Glutamatergic neuron (in vitro differentiated cells): ENCODE measurements around the gene PLEKHG1. TPM values are rescaled to one million over a fixed set of nuclear protein-coding genes. Genes with fewer than 3 reads are reported as not detected.

Experiments used
- DNase-seq: peaks from one replicate; pipeline ENCODE4 v3.0.0; 2022
- H3K27ac Mint-ChIP-seq: one replicate; pipeline ENCODE4 v1.8.0; 2020; ENCODE audit warnings: mild to moderate bottlenecking, mixed read lengths, inconsistent platforms; ENCODE audit not compliant: unreplicated experiment
- H3K27me3 Mint-ChIP-seq: one replicate; pipeline ENCODE4 v1.8.0; 2020; ENCODE audit warnings: mild to moderate bottlenecking, moderate library complexity, mixed read lengths, inconsistent platforms; ENCODE audit not compliant: unreplicated experiment
- H3K36me3 Mint-ChIP-seq: one replicate; pipeline ENCODE4 v1.8.0; 2020; ENCODE audit warnings: mild to moderate bottlenecking, mixed read lengths, inconsistent platforms; ENCODE audit not compliant: unreplicated experiment
- H3K4me1 Mint-ChIP-seq: one replicate; pipeline ENCODE4 v1.8.0; 2020; ENCODE audit warnings: mild to moderate bottlenecking, low read depth, mixed read lengths, inconsistent platforms; ENCODE audit not compliant: unreplicated experiment
- H3K4me3 Mint-ChIP-seq: one replicate; pipeline ENCODE4 v1.8.0; 2020; ENCODE audit warnings: mild to moderate bottlenecking, mixed read lengths, inconsistent platforms; ENCODE audit not compliant: unreplicated experiment
- H3K9me3 Mint-ChIP-seq: one replicate; pipeline ENCODE4 v1.8.0; 2020; ENCODE audit warnings: mild to moderate bottlenecking, moderate library complexity, mixed read lengths, inconsistent platforms; ENCODE audit not compliant: unreplicated experiment
- total RNA-seq: library from RNA; stranded (reverse); fragmentation: NEBNext Ultra II Directional; extraction: Animal tissue kit (Norgen Biotek cat#: 25700); gene quantifications from one replicate; pipeline ENCODE4 v1.2.1, GENCODE V29; 2021; ENCODE audit not compliant: unreplicated experiment
- TF ChIP-seq, protein P1 (sequence below): fragments of 200-600 bp; sonication (generic); IDR thresholded peaks from one replicate; pipeline ENCODE4 v1.5.0; 2021; ENCODE audit not compliant: partially characterized antibody, unreplicated experiment

PLEKHG1 gene
- total RNA-seq, 1 donor from 2014 or later = 7.3 TPM

GRCh38 chr6:150624191-150624590, 24.5 kb downstream of the PLEKHG1 start:
- H3K27ac Mint-ChIP-seq = no peak overlapping the region
- no peaks in the 10 kb centered on the region for H3K9me3 Mint-ChIP-seq
- peaks cover 4% of the 10 kb centered on the region for H3K36me3 Mint-ChIP-seq
- H3K27me3 Mint-ChIP-seq = no peaks in the 10 kb centered on the region
- no peak overlapping the region for H3K4me3 Mint-ChIP-seq
- TF ChIP-seq, protein P1, sequence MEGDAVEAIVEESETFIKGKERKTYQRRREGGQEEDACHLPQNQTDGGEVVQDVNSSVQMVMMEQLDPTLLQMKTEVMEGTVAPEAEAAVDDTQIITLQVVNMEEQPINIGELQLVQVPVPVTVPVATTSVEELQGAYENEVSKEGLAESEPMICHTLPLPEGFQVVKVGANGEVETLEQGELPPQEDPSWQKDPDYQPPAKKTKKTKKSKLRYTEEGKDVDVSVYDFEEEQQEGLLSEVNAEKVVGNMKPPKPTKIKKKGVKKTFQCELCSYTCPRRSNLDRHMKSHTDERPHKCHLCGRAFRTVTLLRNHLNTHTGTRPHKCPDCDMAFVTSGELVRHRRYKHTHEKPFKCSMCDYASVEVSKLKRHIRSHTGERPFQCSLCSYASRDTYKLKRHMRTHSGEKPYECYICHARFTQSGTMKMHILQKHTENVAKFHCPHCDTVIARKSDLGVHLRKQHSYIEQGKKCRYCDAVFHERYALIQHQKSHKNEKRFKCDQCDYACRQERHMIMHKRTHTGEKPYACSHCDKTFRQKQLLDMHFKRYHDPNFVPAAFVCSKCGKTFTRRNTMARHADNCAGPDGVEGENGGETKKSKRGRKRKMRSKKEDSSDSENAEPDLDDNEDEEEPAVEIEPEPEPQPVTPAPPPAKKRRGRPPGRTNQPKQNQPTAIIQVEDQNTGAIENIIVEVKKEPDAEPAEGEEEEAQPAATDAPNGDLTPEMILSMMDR = no peak
- no peak for DNase-seq
- no peaks in the 10 kb centered on the region for H3K4me1 Mint-ChIP-seq

DNA sequence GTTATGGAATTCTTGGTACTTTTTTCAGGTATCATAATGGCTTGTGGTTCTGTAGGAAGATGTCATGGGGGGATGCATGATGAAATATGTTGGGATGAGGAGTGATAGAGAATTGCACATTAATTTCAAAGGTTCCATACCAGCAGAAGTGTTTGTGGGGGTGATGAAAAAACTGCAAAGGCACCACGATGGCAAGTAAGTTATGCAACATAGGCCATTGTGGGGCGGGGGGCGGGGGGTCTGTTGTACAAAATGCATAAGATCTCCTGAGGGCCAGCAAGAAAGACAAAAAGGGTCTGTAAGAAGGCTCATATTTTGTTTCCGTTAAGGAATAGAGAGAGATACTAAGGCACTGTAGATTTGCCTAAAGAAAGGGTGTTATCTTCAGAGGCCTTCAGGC, 26.2 kb downstream of the PLEKHG1 start:
- TF ChIP-seq, protein P1 = no peak
- peaks cover 4% of the 10 kb centered on the region for H3K36me3 Mint-ChIP-seq
- no peaks in the 10 kb centered on the region for H3K27me3 Mint-ChIP-seq
- no peak for DNase-seq
- no peaks in the 10 kb centered on the region for H3K4me1 Mint-ChIP-seq
- H3K4me3 Mint-ChIP-seq = no peak overlapping the region
- no peaks in the 10 kb centered on the region for H3K9me3 Mint-ChIP-seq
- no peak overlapping the region for H3K27ac Mint-ChIP-seq

DNA sequence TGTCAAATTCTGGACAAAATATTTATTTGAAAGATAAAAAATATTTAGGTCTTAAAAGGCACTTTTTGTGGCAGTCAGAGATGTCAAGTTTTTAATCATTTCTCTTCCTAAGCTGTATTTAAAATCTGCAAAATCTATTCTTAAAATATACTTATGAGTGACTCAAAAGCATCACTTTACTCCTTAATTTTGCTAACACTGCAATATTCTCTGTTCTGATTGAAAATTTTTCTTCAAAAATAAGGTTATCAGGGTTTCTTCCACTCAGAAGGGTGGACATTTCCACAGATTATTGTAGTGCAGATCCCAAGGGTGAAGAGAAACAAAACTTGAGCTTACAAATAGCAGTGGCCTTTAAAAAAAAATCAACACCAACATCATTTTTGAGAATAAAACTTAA, 27.5 kb downstream of the PLEKHG1 start:
- H3K4me3 Mint-ChIP-seq = no peak overlapping the region
- TF ChIP-seq, protein P1 = no peak
- no peaks in the 10 kb centered on the region for H3K4me1 Mint-ChIP-seq
- peaks cover 4% of the 10 kb centered on the region for H3K36me3 Mint-ChIP-seq
- no peaks in the 10 kb centered on the region for H3K27me3 Mint-ChIP-seq
- no peak for DNase-seq
- no peak overlapping the region for H3K27ac Mint-ChIP-seq
- no peaks in the 10 kb centered on the region for H3K9me3 Mint-ChIP-seq

GRCh38 chr6:150627585-150628025, 27.9 kb downstream of the PLEKHG1 start:
- no peak for DNase-seq
- H3K27me3 Mint-ChIP-seq = peaks cover 1% of the 10 kb centered on the region
- H3K4me1 Mint-ChIP-seq = no peaks in the 10 kb centered on the region

GRCh38 chr6:150628908-150629307, 29.2 kb downstream of the PLEKHG1 start:
- Mint-ChIP-seq H3K4me3 (no peak overlapping the region), H3K4me1 (no peaks in the 10 kb centered on the region), H3K27ac (no peak overlapping the region), H3K9me3 (no peaks in the 10 kb centered on the region), H3K36me3 (peaks cover 4% of the 10 kb centered on the region), H3K27me3 (peaks cover 1% of the 10 kb centered on the region)
- TF ChIP-seq, protein P1 = no peak
- no peak for DNase-seq

More at GRCh38 chr6:150627585-150628025, 27.9 kb downstream of the PLEKHG1 start:
- no peaks in the 10 kb centered on the region for H3K9me3 Mint-ChIP-seq
- peaks cover 4% of the 10 kb centered on the region for H3K36me3 Mint-ChIP-seq
- H3K27ac Mint-ChIP-seq = no peak overlapping the region
- no peak overlapping the region for H3K4me3 Mint-ChIP-seq
- TF ChIP-seq, protein P1 = no peak
